Coronary artery (tissue), 2 donors: ENCODE data around the gene TSPAN9.

Experiments used
- DNase-seq: peaks from one replicate; pipeline ENCODE4 v3.0.0-alpha.2; 2017; ENCODE audit warnings: low spot score
- H3K27ac ChIP-seq, 2 donors: fragments of 200-600 bp; sonication (generic); one replicate each; pipeline ENCODE4 v1.5.1; 2016 to 2019
- H3K4me3 ChIP-seq: fragments of 200-600 bp; sonication (generic); 2 replicates; pipeline ENCODE4 v1.5.1; 2016; ENCODE audit warnings: mild to moderate bottlenecking, moderate library complexity
- CTCF ChIP-seq: fragments of 200-600 bp; sonication (generic); IDR thresholded peaks from one replicate; pipeline ENCODE4 v1.5.1; 2019; ENCODE audit warnings: antibody characterized with exemption

Gene TSPAN9

DNA sequence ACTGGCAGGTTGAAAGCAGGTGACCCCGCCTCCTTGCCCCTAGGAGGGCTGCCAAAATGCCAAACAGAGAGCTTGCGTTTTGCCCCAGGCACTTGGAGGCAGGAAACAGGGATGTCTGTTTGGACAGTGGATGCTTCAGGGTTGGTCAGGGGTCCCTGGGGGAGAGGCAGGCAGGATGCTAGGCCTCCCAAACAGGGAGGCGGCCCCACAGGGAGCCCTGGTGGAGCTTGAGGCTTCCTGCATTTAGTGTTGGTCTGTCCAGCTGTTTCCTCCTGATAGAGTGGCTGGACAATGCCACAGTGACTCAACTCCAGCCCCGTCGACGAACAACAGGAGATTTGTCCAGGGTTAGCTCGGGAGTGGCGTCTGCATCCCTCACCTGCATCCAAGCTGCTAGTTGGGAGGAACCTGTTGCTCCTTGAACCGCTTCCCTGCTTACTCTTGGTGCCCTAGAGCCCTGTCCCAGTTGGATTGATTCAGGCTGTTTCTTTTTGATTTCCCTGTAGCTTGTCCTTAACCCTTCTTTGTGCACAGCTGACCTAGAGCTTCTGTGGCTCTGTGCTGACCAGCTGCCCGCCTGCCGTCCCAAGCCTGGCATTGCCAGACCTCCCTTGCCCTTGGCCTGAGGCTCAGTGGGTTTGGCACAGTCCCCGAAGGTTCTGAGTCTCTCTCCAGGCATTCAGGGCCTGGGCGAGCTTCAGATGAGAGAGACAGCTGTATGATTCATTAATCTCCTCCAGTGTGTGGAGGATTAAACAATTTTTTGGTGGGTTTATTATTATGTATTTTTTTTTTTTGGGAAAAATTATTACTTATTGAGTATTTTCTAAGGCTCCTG is 45.9 kb downstream of the TSPAN9 start:
- no peak for TF ChIP-seq CTCF
- Histone ChIP-seq H3K27ac (peak overlapping the region; percentile 23 to 59), H3K4me3 (no peak overlapping the region)
- no peak for DNase-seq

DNA sequence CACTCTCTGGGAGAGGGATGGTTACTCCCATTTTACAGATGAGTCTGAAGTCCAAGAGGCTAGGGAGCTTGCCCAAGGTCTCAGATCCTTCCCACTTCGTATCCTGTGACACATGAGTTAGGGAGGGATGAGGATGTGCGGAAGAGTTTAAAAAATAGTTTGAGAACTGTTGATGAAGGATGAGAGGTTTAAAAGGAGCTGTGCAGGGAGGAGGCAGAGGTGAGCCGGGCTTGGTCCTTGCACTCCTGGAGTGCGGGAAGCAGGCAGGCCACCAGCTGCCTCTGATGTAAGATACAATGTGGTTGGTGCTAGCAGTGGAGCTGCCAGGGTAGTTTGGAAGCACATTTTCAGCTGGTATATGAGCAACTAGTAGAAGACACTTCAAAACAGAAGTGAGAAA is 46.5 kb downstream of the TSPAN9 start:
- DNase-seq = no peak
- Histone ChIP-seq H3K27ac (no peak overlapping the region), H3K4me3 (no peak overlapping the region)
- TF ChIP-seq CTCF = no peak

- DNase-seq = no peak
- no peak for TF ChIP-seq CTCF
- H3K4me3 ChIP-seq = no peak overlapping the region
- H3K27ac ChIP-seq = no peak overlapping the region
Measured at GRCh38 chr12:3124917-3125316, 47.7 kb downstream of the TSPAN9 start.

GRCh38 chr12:3125674-3126073 is 48.5 kb downstream of the TSPAN9 start:
- DNase-seq = no peak
- Histone ChIP-seq H3K27ac (no peak overlapping the region), H3K4me3 (no peak overlapping the region)
- no peak for TF ChIP-seq CTCF

DNA sequence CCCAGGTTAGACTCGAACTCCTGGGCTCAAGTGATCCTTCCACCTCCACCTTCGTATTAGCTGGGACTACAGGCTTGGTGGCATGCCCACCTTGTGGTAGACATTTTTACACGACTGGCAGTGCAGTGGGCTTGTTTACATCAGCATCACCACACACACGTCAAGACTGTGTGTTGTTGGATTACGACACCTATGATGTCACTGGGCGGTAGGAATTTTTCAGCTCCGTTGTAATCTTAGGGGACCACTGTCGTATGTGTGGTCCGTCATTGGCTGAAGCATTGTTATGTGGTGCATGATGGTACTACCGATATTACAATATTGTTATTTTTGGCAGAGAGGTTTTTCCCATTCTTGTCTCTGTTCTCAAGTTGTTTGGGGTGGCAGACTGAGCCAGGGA is 50.7 kb downstream of the TSPAN9 start:
- no peak for TF ChIP-seq CTCF
- DNase-seq = no peak
- H3K27ac ChIP-seq = no peak overlapping the region
- no peak overlapping the region for H3K4me3 ChIP-seq

DNA sequence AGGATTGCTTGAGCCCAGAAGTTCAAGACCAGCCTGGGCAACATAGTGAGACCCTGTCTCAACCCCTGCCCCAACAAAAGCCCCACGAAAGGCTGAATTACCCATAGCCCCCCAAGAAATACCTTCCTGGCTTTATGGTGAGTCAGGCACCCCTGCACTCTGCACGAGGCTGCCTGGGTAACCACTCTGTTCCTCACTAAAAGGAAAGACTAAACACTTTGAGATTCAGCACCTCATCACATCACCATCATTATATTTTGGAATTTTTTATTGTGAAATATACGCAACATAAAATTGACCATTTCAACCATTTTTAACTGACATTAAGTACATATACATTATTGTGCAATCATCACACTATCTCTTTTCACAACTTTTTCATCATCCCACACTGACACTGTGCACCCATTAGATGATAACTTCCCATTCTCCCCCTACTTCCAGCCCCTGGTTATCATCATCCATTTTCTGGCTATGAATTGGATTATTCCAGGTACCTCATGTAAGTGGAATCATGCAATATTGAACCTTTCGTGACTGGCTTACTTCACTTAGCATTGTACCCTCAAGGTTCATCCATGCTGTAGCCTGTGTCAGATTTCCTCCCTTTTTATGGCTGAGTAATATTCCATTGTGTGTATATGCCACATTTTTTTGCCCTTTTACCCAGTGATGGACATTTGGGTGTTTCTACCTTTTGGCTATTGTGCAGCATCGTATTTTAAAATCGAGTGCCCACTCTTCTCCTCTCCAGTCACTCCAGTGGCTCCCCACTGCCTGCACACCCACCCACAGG is 51.5 kb downstream of the TSPAN9 start:
- TF ChIP-seq CTCF = no peak
- no peak overlapping the region for H3K27ac ChIP-seq
- H3K4me3 ChIP-seq = no peak overlapping the region
- no peak for DNase-seq
